GM23248 (cell line): Measurements from ENCODE around the gene THSD4. TPM values are rescaled to one million over a fixed set of nuclear protein-coding genes. Genes with fewer than 3 reads are reported as not detected.

Experiments
- DNase-seq: peaks from one replicate; pipeline ENCODE4 v3.0.0-alpha.2; 2015
- H2AFZ ChIP-seq: fragments of 200-600 bp; sonication (generic); 2 replicates; pipeline ENCODE4 v1.6.1; 2016; ENCODE audit warnings: antibody characterized with exemption
- H3F3A ChIP-seq: fragments of 200-600 bp; sonication (generic); 2 replicates; pipeline ENCODE4 v1.6.1; 2016; ENCODE audit warnings: mild to moderate bottlenecking, antibody characterized with exemption, mixed run types; ENCODE audit not compliant: insufficient read depth
- H3K27ac ChIP-seq: fragments of 200-600 bp; sonication (generic); 2 replicates; pipeline ENCODE4 v1.5.1; 2016; ENCODE audit warnings: mild to moderate bottlenecking
- H3K27me3 ChIP-seq: fragments of 200-600 bp; sonication (generic); replicated peaks from 2 replicates; pipeline ENCODE4 v1.6.1; 2016; ENCODE audit warnings: mild to moderate bottlenecking; ENCODE audit not compliant: insufficient read depth
- H3K36me3 ChIP-seq: fragments of 200-600 bp; sonication (generic); 2 replicates; pipeline ENCODE4 v1.6.1; 2016; ENCODE audit warnings: low read depth, mild to moderate bottlenecking
- H3K4me1 ChIP-seq: fragments of 200-600 bp; sonication (generic); 2 replicates; pipeline ENCODE4 v1.6.1; 2016; ENCODE audit warnings: mild to moderate bottlenecking; ENCODE audit not compliant: insufficient read depth
- H3K4me2 ChIP-seq: fragments of 200-600 bp; sonication (generic); one replicate; pipeline ENCODE4 v1.6.1; 2016; ENCODE audit warnings: mild to moderate bottlenecking; ENCODE audit not compliant: unreplicated experiment
- H3K4me3 ChIP-seq: fragments of 200-600 bp; sonication (generic); 2 replicates; pipeline ENCODE4 v1.5.1; 2016; ENCODE audit warnings: mild to moderate bottlenecking
- H3K79me2 ChIP-seq: fragments of 200-600 bp; sonication (generic); 2 replicates; pipeline ENCODE4 v1.6.1; 2016; ENCODE audit warnings: mild to moderate bottlenecking; ENCODE audit not compliant: insufficient read depth
- H3K9ac ChIP-seq: fragments of 200-600 bp; sonication (generic); 2 replicates; pipeline ENCODE4 v1.6.1; 2016; ENCODE audit warnings: mild to moderate bottlenecking
- H3K9me2 ChIP-seq: fragments of 200-600 bp; sonication (generic); 2 replicates; pipeline ENCODE4 v1.6.1; 2016; ENCODE audit warnings: mixed run types, mild to moderate bottlenecking, moderate library complexity; ENCODE audit not compliant: insufficient read depth
- H3K9me3 ChIP-seq: fragments of 200-600 bp; sonication (generic); one replicate; pipeline ENCODE4 v1.6.1; 2017; ENCODE audit warnings: low read depth
- H4K20me1 ChIP-seq: fragments of 200-600 bp; sonication (generic); 2 replicates; pipeline ENCODE4 v1.6.0; 2016; ENCODE audit not compliant: insufficient read depth
- EZH2 ChIP-seq: fragments of 200-600 bp; sonication (generic); IDR thresholded peaks from 2 replicates; pipeline ENCODE4 v1.6.1; 2018; ENCODE audit warnings: antibody characterized with exemption, mild to moderate bottlenecking; ENCODE audit not compliant: insufficient read depth, poor library complexity, severe bottlenecking
- EZH2phosphoT487 ChIP-seq: fragments of 200-600 bp; sonication (generic); IDR thresholded peaks from 2 replicates; pipeline ENCODE4 v1.6.1; 2018; ENCODE audit warnings: antibody characterized with exemption, moderate library complexity, mild to moderate bottlenecking, low read depth; ENCODE audit not compliant: insufficient read depth
- WGBS, 2 experiments: methylation state at CpG; one replicate each; pipeline ENCODE4 v1.1.6; 2015 to 2017; ENCODE audit warnings: low lambda C conversion rate in 2 of 2, low coverage in 1 of 2; ENCODE audit errors: missing lambda C conversion rate in 2 of 2; 5-methylcytosine and 5-hydroxymethylcytosine counted together
- in situ Hi-C: fragments of 300-500 bp; cut with MboI; formaldehyde crosslinking; loops from 2 replicates; pipeline ENCODE4 v1.15.0; 2020
- polyA plus RNA-seq: library from polyadenylated mRNA; unstranded; fragments of >200 nt; fragmentation: Nextera tagmentation; extraction: Ambion mirVana; gene quantifications from 2 replicates; pipeline ENCODE4 v1.2.1, GENCODE V29; 2016
- total RNA-seq: library from RNA; depleted of rRNA; stranded (reverse); fragments of >200 nt; shearing (Covaris generic); gene quantifications from 2 replicates; pipeline ENCODE4 v1.2.3, GENCODE V29; 2014

Gene THSD4
- total and polyA plus RNA-seq, 2 experiments from 2014 or later = 14.2 to 58.9 TPM

DNA sequence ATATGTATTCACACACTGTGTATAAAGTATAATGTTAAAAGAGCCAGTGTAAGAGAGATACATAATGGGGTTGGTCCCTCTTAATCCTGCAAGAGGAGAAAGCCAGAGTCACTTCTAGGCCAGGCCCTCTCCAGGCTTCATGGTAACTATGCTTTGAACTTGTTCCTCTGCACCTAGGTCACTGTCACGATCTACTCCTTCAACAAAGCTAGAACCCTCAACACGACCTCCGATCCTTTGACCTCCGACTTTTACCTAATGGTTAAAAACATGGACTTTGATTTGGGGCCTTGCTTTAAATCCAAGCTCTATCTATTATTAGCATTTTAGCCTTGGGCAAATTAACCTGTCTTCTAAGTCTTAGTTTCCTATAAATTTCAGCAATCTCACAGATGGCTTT lies 541.2 kb downstream of the THSD4 start:
- Histone ChIP-seq H3K9me2 (no peaks in the 10 kb centered on the region), H3K4me2 (no peak overlapping the region), H3F3A (peaks cover 21% of the 10 kb centered on the region), H3K9me3 (no peaks in the 10 kb centered on the region), H3K79me2 (no peaks in the 10 kb centered on the region), H3K9ac (no peak overlapping the region), H3K27ac (no peak overlapping the region), H3K4me3 (no peak overlapping the region), H3K36me3 (no peaks in the 10 kb centered on the region), H3K27me3 (no peaks in the 10 kb centered on the region), H2AFZ (no peak overlapping the region), H3K4me1 (peaks cover 31% of the 10 kb centered on the region), H4K20me1 (no peaks in the 10 kb centered on the region)
- no peak for DNase-seq
- TF ChIP-seq EZH2phosphoT487 (no peak), EZH2 (no peak)
- WGBS, 2 experiments = 77 to 78% methylated on average over 4 of the region's 4 CpGs
- in situ Hi-C loops = loop anchor here (10.0 kb wide), 1 partner anchor 202 kb away; no protein-coding TSS in a partner anchor

- in situ Hi-C loops = loop anchor here (10.0 kb wide), 1 partner anchor 202 kb away; no protein-coding TSS in a partner anchor
- no peaks in the 10 kb centered on the region for H3K9me2 ChIP-seq
- no peak overlapping the region for H3K27ac ChIP-seq
- peaks cover 29% of the 10 kb centered on the region for H3K4me1 ChIP-seq
- DNase-seq = no peak
- peaks cover 21% of the 10 kb centered on the region for H3F3A ChIP-seq
- no peaks in the 10 kb centered on the region for H4K20me1 ChIP-seq
- TF ChIP-seq EZH2 = no peak
- TF ChIP-seq EZH2phosphoT487 = no peak
- H3K4me3 ChIP-seq = no peak overlapping the region
- WGBS, 2 experiments = 84 to 95% methylated on average over 2 of the region's 2 CpGs
- no peaks in the 10 kb centered on the region for H3K27me3 ChIP-seq
- H3K4me2 ChIP-seq = no peak overlapping the region
- H3K9me3 ChIP-seq = no peaks in the 10 kb centered on the region
- H3K36me3 ChIP-seq = no peaks in the 10 kb centered on the region
- no peaks in the 10 kb centered on the region for H3K79me2 ChIP-seq
- no peak overlapping the region for H2AFZ ChIP-seq
- no peak overlapping the region for H3K9ac ChIP-seq
Measured at GRCh38 chr15:71657141-71657540, 541.9 kb downstream of the THSD4 start.

DNA sequence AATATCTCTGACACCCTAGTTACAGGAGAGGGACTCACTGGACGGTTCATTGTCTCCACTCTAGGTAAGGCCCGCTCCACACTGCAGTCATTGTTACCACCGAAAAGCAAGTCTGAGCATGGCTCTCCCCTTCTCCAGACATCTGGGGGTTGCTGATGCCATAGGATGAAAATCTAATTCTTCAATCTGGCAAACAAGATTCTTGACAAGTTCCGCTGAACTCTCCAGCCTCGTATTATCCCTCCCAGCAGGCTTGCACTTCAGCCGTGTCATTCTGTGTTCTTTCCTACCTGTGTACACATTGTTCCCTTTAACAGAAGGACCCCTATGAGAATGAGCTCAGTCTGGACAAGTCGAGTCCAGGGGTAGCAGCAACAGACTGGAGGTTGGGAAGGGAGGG lies 542.8 kb downstream of the THSD4 start:
- Histone ChIP-seq H3F3A (peaks cover 21% of the 10 kb centered on the region), H3K9me3 (no peaks in the 10 kb centered on the region), H3K9ac (no peak overlapping the region), H4K20me1 (no peaks in the 10 kb centered on the region), H3K27me3 (no peaks in the 10 kb centered on the region), H3K79me2 (no peaks in the 10 kb centered on the region), H3K4me2 (no peak overlapping the region), H3K27ac (no peak overlapping the region), H2AFZ (no peak overlapping the region), H3K9me2 (no peaks in the 10 kb centered on the region), H3K36me3 (no peaks in the 10 kb centered on the region), H3K4me1 (peaks cover 29% of the 10 kb centered on the region), H3K4me3 (no peak overlapping the region)
- in situ Hi-C loops = loop anchor here (10.0 kb wide), 1 partner anchor 203 kb away; no protein-coding TSS in a partner anchor
- WGBS, 2 experiments = 79 to 82% methylated on average over 7 of the region's 7 CpGs
- no peak for TF ChIP-seq EZH2
- no peak for TF ChIP-seq EZH2phosphoT487
- no peak for DNase-seq

DNA sequence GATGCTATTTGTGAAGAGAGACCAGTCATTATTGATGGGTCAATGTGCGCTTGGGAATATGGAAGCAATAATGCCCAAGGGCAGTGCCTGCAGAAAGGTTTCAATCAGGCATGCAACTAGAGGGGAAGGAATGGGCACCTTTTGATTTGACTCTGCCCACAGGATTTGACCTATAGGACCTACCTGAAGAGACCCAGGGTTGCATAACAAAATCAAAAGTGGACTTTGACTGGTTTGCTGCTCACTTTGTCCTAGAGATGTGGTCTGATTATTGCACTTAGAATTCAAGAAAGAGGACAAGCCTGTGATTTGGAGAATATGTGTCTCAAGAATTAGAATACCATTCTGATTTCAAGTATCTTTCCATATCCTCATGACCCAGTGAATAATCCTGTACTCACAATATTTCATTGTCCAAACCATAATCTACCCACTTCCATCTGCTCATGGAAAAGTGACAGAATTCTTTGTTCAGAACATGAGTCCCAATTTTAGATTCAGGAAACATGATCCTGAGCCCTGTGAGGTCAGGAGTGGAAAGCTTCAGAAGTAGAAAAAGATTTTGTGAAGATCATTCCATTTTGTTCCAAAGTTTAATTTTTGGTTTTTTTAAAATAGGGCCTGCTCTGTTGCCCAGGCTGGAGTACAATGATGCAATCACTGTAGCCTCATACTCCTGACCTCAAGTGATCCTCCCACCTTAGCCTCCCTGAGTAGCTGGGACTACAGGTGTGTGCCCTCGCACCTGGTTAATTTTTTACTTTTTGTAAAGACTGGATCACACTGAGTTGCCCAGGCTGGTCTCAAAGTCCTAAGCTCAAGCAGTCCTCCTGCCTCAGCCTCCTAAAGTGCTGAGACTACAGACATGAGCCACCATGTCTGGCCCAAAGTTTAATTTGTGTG lies 543.8 kb downstream of the THSD4 start:
- TF ChIP-seq EZH2phosphoT487 (no peak), EZH2 (no peak)
- Histone ChIP-seq H3K9me2 (no peaks in the 10 kb centered on the region), H3K9ac (no peak overlapping the region), H3K27me3 (no peaks in the 10 kb centered on the region), H3K27ac (no peak overlapping the region), H3K4me3 (no peak overlapping the region), H3K36me3 (no peaks in the 10 kb centered on the region), H3K9me3 (no peaks in the 10 kb centered on the region), H2AFZ (no peak overlapping the region), H3F3A (peaks cover 14% of the 10 kb centered on the region), H3K79me2 (no peaks in the 10 kb centered on the region), H4K20me1 (no peaks in the 10 kb centered on the region), H3K4me2 (no peak overlapping the region), H3K4me1 (peaks cover 23% of the 10 kb centered on the region)
- 84 to 87% methylated on average over 2 of the region's 2 CpGs for WGBS, 2 experiments
- in situ Hi-C loops = loop anchor here (10.0 kb wide), 1 partner anchor 204 kb away; no protein-coding TSS in a partner anchor
- DNase-seq = no peak
